ENCODE measurements around the gene MLX.

GRCh38 chr17:42529061-42529460 lies 37.8 kb upstream of the MLX start:
- no peak for TF ChIP-seq POLR2A (IDR thresholded peaks at IDR 0.05; ENCODE audit: extremely low read depth, insufficient read length)
- no peak for TF ChIP-seq CTCF (IDR thresholded peaks at IDR 0.05; ENCODE audit: low read depth, low read length)
- TF ChIP-seq MYC (IDR thresholded peaks at IDR 0.05; ENCODE audit: low read depth, low read length): no peak
- TF ChIP-seq, protein P1, sequence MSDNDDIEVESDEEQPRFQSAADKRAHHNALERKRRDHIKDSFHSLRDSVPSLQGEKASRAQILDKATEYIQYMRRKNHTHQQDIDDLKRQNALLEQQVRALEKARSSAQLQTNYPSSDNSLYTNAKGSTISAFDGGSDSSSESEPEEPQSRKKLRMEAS (IDR thresholded peaks at IDR 0.05; ENCODE audit: low read depth, low read length): no peak

Data from NB4 (cell line).